Suprapubic skin (tissue), 4 donors: ENCODE data around the gene LCN10. TPM values are rescaled to one million over a fixed set of nuclear protein-coding genes. Genes with fewer than 3 reads are reported as not detected.

Experiments used
- DNase-seq, 2 donors: peaks; one replicate each; pipeline ENCODE4 v3.0.0-alpha.2; 2019; ENCODE audit warnings: low spot score in 2 of 2
- H3K27ac ChIP-seq: fragments of 200-600 bp; sonication (generic); one replicate; pipeline ENCODE4 v1.5.1; 2019
- H3K27me3 ChIP-seq: fragments of 200-600 bp; sonication (generic); one replicate; pipeline ENCODE4 v1.5.1; 2019
- H3K36me3 ChIP-seq: fragments of 200-600 bp; sonication (generic); one replicate; pipeline ENCODE4 v1.5.1; 2019
- H3K4me1 ChIP-seq: fragments of 200-600 bp; sonication (generic); one replicate; pipeline ENCODE4 v1.5.1; 2019
- H3K4me3 ChIP-seq: fragments of 200-600 bp; sonication (generic); one replicate; pipeline ENCODE4 v1.5.1; 2019; ENCODE audit warnings: mild to moderate bottlenecking
- H3K9me3 ChIP-seq: fragments of 200-600 bp; sonication (generic); one replicate; pipeline ENCODE4 v1.5.1; 2019
- EP300 ChIP-seq: sonication (generic); formaldehyde crosslinking; IDR thresholded peaks from one replicate; pipeline ENCODE4 v1.6.1; 2017; ENCODE audit warnings: antibody characterized with exemption
- POLR2A ChIP-seq, 2 donors: fragments of 450-650 bp; IDR thresholded peaks; one replicate each; pipeline ENCODE4 v1.6.1; 2017; ENCODE audit warnings: antibody characterized with exemption in 2 of 2, mild to moderate bottlenecking in 2 of 2, moderate library complexity in 2 of 2
- POLR2AphosphoS5 ChIP-seq, 3 donors: sonication (generic); formaldehyde crosslinking; IDR thresholded peaks; one replicate each; pipeline ENCODE4 v1.6.1; 2017; ENCODE audit warnings: antibody characterized with exemption in 3 of 3
- WGBS: methylation state at CpG from one replicate; pipeline ENCODE4 v1.1.5; 2018; 5-methylcytosine and 5-hydroxymethylcytosine counted together
- total RNA-seq, 4 donors: library from RNA; depleted of rRNA; stranded (reverse); fragments of >200 nt; gene quantifications; one replicate each; pipeline ENCODE4 v1.1.0, GENCODE V29; 2016
- TF ChIP-seq, protein P1 (sequence below), 2 donors: fragments of 200-600 bp in 1 of 2; fragments of 450-650 bp in 1 of 2; sonication (generic) in 1 of 2; IDR thresholded peaks; one replicate each; pipeline ENCODE4 v1.5.1; 2016 to 2019; ENCODE audit warnings: antibody characterized with exemption in 2 of 2, mild to moderate bottlenecking in 1 of 2, moderate library complexity in 1 of 2

LCN10 gene
- total RNA-seq, 4 donors from 2014 or later = 0.32 to 3.5 (median 2.8) TPM; not detected in 1

DNA sequence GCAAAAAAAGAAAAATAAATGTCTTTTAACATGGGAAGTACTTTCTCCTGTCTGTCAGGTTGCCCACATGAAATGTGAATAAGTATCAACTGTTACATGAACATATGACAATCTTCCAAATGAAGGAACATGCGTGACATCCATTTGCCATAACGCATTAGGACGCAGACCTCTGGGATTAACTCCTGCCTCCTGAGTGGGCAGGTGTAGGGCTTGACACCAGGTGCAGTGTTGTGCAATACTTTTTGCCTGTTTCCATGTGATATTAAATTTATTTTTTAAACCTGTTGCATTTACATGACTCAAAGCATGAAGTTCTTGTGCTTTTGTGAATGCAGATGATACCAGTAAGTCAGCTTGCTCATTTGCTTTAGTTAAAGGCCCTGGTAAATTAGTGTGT, 39.7 kb upstream of the LCN10 start:
- no peak for DNase-seq
- H3K27me3 ChIP-seq = no peaks in the 10 kb centered on the region
- TF ChIP-seq, protein P1, sequence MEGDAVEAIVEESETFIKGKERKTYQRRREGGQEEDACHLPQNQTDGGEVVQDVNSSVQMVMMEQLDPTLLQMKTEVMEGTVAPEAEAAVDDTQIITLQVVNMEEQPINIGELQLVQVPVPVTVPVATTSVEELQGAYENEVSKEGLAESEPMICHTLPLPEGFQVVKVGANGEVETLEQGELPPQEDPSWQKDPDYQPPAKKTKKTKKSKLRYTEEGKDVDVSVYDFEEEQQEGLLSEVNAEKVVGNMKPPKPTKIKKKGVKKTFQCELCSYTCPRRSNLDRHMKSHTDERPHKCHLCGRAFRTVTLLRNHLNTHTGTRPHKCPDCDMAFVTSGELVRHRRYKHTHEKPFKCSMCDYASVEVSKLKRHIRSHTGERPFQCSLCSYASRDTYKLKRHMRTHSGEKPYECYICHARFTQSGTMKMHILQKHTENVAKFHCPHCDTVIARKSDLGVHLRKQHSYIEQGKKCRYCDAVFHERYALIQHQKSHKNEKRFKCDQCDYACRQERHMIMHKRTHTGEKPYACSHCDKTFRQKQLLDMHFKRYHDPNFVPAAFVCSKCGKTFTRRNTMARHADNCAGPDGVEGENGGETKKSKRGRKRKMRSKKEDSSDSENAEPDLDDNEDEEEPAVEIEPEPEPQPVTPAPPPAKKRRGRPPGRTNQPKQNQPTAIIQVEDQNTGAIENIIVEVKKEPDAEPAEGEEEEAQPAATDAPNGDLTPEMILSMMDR (IDR thresholded peaks at IDR 0.05) = no peak
- TF ChIP-seq POLR2A (IDR thresholded peaks at IDR 0.05) (no peak), EP300 (no peak), POLR2AphosphoS5 (IDR thresholded peaks at IDR 0.05) (no peak)
- H3K27ac ChIP-seq = no peak overlapping the region
- no peak overlapping the region for H3K4me3 ChIP-seq
- H3K9me3 ChIP-seq = no peaks in the 10 kb centered on the region
- H3K4me1 ChIP-seq = peaks cover 2% of the 10 kb centered on the region
- 92% methylated on average over 3 of the region's 3 CpGs for WGBS
- no peaks in the 10 kb centered on the region for H3K36me3 ChIP-seq

DNA sequence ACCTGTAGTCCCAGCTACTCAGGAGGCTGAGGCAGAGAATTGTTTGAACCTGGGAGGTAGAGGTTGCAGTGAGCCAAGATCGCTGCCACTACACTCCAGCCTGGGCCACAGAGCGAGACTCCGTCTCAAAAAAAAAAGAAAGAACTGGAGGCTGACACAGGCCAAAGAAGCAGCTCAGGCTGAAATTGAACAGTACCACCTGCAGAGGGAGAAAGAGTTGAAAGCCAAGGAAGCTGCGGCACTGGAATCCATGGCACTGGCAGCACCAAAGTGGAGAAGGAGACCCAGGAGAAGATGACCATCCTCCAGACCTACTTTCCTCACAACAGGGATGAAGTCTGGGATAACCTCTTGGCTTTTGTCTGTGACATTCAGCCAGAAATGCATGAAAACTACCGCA, 37.1 kb upstream of the LCN10 start:
- TF ChIP-seq, protein P1 (IDR thresholded peaks at IDR 0.05) = no peak
- TF ChIP-seq POLR2AphosphoS5 (IDR thresholded peaks at IDR 0.05) (no peak), POLR2A (IDR thresholded peaks at IDR 0.05) (no peak)
- 89% methylated on average over 5 of the region's 5 CpGs for WGBS
- H3K27ac ChIP-seq = no peak overlapping the region

DNA sequence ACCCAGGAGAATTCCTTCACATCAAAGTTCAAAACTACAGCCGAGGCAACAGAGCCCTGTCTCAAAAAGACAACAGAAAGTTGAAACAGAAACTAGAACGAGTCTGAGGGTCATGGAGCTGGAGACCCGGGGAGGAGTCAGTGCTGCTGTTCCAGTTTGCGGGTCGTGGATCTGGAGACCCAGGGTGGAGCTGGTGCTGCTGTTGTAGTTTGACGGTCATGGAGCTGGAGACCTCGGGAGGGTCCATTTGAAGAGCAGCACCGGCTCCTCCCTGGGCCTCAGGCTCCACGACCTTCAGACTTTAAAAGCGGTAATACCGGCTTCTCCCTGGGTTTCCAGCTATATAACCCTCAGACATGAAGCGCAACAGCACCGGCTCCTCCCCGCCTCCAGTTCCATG, 34.6 kb upstream of the LCN10 start:
- no peak for DNase-seq
- Histone ChIP-seq H3K27me3 (no peaks in the 10 kb centered on the region), H3K4me3 (no peak overlapping the region), H3K27ac (no peak overlapping the region), H3K9me3 (no peaks in the 10 kb centered on the region), H3K36me3 (no peaks in the 10 kb centered on the region), H3K4me1 (no peaks in the 10 kb centered on the region)
- WGBS = 65% methylated on average over 14 of the region's 14 CpGs
- TF ChIP-seq POLR2A (IDR thresholded peaks at IDR 0.05) = no peak
- no peak for TF ChIP-seq EP300
- TF ChIP-seq POLR2AphosphoS5 (IDR thresholded peaks at IDR 0.05) = no peak
- TF ChIP-seq, protein P1 (IDR thresholded peaks at IDR 0.05) = no peak

More for the DNA sequence above, 37.1 kb upstream of the LCN10 start:
- Histone ChIP-seq H3K9me3 (no peaks in the 10 kb centered on the region), H3K27me3 (no peaks in the 10 kb centered on the region), H3K4me3 (no peak overlapping the region), H3K36me3 (no peaks in the 10 kb centered on the region), H3K4me1 (no peaks in the 10 kb centered on the region)
- DNase-seq = no peak

DNA sequence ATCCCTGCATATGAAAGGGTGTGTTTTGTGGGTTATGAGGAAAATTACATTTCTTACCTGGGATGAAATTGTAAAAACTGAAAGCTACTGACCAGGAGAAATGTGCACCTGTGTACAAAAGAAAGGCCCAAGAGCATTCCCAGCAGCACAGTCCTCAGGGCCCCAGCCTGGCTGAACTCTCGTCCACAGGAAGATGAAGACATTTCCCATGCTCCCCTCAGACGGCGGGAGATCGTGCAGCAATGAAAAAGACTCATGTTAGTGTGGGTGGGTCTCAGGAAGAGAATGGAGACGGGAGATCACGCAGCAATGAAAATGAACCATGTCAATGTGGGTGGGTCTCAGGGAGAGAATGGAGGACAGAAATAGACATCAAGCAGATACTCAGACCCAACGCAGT, 34.2 kb upstream of the LCN10 start:
- Histone ChIP-seq H3K4me1 (no peaks in the 10 kb centered on the region), H3K36me3 (no peaks in the 10 kb centered on the region), H3K27me3 (no peaks in the 10 kb centered on the region), H3K4me3 (no peak overlapping the region), H3K27ac (no peak overlapping the region), H3K9me3 (no peaks in the 10 kb centered on the region)
- 66% methylated on average over 7 of the region's 7 CpGs for WGBS
- DNase-seq = no peak
- TF ChIP-seq POLR2AphosphoS5 (IDR thresholded peaks at IDR 0.05) (no peak), POLR2A (IDR thresholded peaks at IDR 0.05) (no peak), EP300 (no peak)
- TF ChIP-seq, protein P1 (IDR thresholded peaks at IDR 0.05) = no peak

DNA sequence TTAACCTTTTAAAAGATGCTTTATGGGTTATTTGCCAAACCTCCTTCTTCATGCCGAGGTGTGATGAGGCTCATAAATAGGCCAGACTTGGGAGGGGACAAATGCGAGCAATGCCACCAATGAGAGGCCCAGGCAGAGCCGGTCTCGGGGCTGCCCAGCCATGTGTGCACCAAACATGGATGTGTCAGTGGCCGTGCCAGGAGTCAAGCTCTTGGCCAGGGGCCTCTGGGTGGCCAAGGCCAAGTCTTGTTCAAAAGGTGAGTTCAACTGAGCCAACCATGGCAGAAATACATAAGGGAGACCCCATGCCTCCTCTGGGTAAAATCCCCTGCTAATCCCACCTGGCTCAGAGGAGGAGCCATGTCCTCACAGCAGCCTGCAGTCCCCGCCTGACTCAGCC, 32.5 kb upstream of the LCN10 start:
- TF ChIP-seq POLR2AphosphoS5 (IDR thresholded peaks at IDR 0.05) (no peak), EP300 (no peak), POLR2A (IDR thresholded peaks at IDR 0.05) (no peak)
- WGBS = 58% methylated on average over 2 of the region's 6 CpGs
- H3K4me1 ChIP-seq = no peaks in the 10 kb centered on the region
- no peak overlapping the region for H3K27ac ChIP-seq
- DNase-seq = no peak
- H3K27me3 ChIP-seq = no peaks in the 10 kb centered on the region
- no peaks in the 10 kb centered on the region for H3K9me3 ChIP-seq
- H3K36me3 ChIP-seq = no peaks in the 10 kb centered on the region
- no peak overlapping the region for H3K4me3 ChIP-seq

DNA sequence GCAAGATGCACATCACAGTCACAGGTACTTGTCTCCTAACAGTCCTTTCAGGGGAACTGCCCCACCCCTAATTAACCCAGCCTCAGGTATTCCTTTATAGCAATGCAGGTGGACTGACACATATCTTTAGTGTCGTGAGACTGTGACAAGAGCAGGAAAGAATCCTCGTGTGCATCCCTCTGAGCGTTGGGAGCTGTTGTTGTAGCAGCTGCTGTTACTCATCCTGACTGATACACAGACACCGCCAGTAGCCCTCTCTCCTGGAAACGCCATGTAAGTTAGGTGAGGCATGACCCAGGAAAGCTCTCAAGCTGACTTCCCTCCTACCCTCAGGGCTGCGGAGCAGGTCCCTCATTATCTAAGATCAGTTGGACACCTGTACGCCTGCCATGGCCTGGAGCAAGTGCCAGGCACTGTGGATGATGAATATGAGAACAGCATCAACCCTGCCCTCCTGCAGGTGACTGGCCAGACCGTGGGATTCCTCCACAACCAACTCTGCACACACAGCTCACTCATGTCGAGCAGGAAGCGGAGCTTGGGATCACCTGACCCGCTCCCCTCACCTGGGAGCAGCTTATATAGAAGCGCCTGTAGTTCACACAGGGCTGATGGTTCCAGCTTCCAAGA, 31.8 kb upstream of the LCN10 start:
- H3K27me3 ChIP-seq = no peaks in the 10 kb centered on the region
- H3K36me3 ChIP-seq = no peaks in the 10 kb centered on the region
- no peaks in the 10 kb centered on the region for H3K9me3 ChIP-seq
- no peaks in the 10 kb centered on the region for H3K4me1 ChIP-seq
- TF ChIP-seq, protein P1 (IDR thresholded peaks at IDR 0.05) = no peak
- TF ChIP-seq POLR2A (IDR thresholded peaks at IDR 0.05) (no peak), EP300 (no peak), POLR2AphosphoS5 (IDR thresholded peaks at IDR 0.05) (no peak)
- no peak overlapping the region for H3K4me3 ChIP-seq
- WGBS = 82% methylated on average over 11 of the region's 12 CpGs
- no peak overlapping the region for H3K27ac ChIP-seq
- DNase-seq = no peak
